NCI-H345 treated with DMSO at 0.1 percent for 48 hours (cell line): ENCODE measurements around the gene CD80.

Source experiments
- DNase-seq: peaks from one replicate; lab custom pipeline; 2025; ENCODE audit not compliant: unreplicated experiment; lab: John Stamatoyannopoulos, UW

CD80 gene

DNA sequence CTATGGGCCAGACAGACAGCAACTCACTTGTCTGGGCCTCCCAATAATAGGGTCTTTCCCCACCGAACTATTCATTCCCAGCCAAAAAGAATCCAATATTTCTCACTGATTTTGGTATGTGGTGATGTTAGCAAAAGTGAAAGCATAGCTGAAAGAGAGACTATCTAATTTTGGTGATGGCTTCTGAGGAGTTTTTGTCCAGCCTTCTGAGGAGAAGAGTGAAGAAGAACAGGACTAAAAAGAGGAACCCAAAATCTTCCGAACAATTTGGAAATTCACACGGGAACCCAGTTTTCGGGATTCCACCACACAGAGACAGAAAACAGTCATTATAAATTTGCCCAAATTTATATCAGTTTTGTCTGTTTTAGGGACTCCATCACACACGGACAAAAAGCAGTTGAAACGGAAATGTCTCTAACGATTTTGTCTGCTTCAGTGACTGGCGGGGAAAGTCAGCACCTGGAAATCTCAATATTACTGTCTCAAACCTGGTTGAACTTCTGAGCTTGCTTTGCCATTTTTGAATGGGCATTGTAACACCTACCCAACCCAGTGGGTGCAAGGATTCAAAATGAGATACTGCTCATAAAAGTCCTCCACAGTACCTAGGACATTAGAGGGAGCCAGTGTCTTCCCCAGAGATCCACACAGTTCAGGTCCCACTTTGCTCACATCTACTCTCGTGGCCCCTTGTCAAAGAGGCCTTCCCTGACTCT, 9.1 kb downstream of the CD80 start:
- DNase-seq = no peak

DNA sequence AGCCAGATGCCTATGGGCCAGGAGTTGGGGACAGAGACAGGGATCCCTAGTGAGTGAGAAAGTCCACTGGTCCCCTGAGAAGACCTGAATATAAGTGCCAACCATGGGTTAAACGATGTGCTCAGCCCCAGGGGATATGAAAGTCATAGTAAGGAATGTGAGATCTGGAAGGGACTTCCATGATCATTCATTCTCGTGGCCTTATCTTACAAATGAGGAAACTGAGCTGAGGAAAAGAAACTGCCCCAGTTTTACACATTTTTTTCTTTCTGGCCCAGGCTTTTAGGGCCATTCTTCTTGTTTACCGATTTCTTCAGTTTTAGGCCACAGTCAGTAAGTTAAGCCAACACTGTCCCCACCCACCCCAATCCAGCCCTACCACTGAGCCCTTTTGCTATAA, 11.1 kb downstream of the CD80 start:
- DNase-seq = no peak

DNA sequence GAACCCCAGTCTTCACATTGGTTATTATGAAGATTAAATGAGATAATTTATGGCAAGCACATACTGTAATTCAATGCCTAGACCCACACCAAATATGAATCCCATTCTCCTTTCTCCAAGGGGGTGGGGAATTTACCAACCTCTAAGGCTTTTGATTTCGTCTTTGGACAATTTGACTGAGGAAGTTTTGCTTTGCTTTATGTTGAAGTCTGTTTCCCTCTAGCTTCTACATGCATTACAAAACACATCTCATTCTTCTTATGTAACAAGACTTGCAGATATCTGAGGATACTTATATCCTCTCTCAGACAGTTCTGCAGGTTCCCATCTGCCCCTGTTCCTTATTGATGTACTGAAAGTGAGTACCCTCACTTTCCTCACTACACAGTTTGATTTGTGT, 12.2 kb downstream of the CD80 start:
- no peak for DNase-seq

DNA sequence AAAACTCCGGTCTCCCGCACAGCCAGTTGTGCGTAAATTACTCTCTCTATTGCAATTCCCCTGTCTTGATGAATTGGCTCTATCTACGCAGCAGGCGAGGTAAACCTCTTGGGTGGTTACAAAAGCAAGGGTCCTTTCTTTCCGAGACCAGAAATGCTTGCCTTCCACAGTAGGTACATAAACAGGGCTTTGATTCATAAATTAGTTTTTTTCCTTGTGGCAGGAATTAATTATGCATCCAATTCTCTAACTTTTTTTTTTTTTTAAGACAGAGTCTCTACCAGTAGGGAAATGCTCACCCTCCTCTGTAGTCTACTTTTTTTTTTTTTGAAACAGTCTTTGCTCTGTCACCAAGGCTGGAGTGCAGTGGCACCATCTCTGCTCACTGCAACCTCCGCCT, 16.3 kb downstream of the CD80 start:
- DNase-seq = no peak

- no peak for DNase-seq
Observed at GRCh38 chr3:119542168-119542767, 17.1 kb downstream of the CD80 start.

DNA sequence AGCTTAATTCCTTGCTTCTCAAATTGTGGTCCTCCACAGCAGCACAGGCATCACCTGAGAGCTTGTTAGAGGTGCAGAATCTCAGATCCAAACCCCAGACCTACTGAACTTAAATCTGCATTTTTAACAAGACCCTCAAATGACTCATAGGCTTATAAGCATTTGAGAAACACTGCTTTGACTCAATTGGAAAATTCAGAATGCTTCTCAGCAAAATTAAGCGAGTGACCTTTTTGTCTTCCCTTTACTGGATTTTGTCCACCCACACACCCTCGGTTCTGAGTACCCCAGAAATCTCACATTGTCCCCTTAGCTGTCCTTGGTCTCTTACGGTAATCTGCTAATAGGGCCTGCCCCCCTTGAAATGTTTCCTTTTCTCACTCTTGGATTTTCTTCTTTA, 17.9 kb downstream of the CD80 start:
- DNase-seq = no peak

DNA sequence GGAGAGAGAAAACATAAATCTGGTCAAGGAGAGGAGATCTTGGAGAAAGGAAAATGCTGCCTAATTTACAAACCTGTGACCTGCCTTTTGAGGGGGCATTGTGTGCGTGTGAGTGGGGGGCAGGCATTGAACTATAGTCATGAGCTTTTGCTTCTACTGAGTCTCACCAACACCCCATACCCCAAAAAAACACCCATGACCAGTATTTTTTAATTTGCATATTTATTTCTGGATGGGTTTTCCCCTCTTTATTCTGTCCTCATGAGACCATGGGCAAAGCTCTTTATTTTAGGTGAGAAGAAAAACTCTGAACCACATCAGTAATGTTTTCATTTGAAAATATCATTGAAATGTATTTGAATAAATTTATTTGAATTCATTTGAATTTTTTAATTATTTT, 20.6 kb downstream of the CD80 start:
- no peak for DNase-seq

- DNase-seq = no peak
Observed at GRCh38 chr3:119536757-119537156, 22.7 kb downstream of the CD80 start.

DNA sequence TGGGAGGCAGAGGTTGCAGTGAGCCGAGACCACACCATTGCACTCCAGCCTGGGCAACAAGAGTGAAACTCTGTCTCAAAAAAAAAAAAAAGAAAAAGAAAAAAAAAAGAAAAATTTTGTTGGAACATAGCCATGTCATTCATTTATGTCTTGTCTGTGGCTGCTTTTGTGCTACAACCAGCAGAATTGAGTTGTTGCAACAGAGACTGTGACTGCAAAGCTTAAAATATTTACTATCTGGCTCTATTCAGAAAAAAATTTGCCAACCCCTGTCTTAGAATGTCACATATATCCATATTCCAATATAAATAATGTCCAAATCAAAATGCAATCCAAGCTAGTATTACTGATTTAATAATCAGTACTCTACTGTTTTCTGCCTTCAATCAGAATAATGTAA, 25.1 kb downstream of the CD80 start:
- DNase-seq = no peak

- DNase-seq = no peak
Observed at GRCh38 chr3:119531151-119531550, 28.3 kb downstream of the CD80 start.

DNA sequence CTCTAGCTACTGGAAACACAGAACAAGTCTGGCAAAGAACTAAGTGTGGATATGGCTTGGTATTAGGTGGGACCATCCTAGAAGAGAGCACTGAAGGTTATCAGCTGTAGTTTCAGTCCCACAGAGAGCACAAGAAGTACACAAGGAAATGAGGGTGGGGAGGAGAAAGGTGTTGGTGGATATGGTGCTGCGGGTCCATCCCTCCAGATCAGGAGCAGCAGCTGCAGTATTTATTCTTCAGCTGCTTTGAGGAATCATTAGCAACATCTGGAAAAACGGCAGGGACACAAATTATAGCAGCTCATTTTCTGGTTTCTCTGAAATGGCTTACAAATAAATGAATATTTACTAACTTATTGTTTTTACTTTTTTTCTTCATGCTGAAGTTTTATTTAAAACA, 29.0 kb downstream of the CD80 start:
- no peak for DNase-seq

DNA sequence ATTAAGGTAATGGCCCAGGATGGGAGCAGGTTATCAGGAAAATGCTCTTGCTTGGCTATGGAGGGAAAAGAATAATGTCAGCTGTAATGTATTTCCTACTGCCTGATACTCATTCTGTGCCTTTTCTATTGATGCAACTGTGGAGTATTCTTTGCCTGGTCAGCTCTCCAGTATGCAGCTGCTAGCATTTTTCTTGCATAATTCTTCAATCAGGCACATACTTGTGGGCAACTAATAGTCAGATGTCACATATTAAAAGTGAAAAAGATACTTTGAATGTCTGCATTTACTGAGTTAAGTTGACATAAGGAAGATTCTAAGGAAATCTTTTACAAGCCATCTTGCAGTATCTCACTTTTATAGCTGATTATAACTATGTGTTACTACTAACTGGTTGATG, 29.5 kb downstream of the CD80 start:
- DNase-seq = no peak

- no peak for DNase-seq
Observed at GRCh38 chr3:119527714-119528113, 31.7 kb downstream of the CD80 start.

DNA sequence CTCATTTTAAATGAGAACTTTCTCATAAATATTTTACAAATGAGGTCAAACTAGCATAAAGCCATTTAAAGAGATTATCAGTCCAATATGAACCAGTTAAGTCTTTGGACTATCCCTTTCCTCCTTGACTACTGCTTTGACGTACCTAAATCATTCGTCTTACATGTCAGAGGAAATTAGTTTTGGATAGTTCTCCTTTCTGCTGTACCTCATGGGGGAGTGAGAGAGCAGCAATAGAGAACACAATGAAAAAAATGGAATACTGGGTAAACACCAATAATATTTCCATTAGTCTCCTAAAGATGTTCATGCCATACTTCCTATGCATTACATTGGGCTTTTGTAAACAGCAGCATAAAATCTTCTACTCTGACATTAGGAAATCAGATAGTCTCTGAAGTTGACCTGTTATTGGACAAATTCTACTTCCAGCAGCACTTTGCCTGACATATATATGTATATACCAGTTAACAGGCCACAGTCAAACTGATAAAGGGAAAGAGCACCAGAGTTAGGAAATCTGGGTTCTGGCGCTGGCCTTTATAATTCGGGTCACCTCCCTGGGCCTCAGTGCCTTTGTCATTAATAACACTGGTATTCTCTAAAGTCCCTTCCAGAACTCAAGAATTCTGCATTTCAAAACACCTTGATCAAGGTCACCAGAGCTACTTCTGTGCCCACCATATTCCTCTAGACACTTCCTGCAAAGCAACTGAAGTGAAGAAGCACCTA, 34.3 kb downstream of the CD80 start:
- no peak for DNase-seq

DNA sequence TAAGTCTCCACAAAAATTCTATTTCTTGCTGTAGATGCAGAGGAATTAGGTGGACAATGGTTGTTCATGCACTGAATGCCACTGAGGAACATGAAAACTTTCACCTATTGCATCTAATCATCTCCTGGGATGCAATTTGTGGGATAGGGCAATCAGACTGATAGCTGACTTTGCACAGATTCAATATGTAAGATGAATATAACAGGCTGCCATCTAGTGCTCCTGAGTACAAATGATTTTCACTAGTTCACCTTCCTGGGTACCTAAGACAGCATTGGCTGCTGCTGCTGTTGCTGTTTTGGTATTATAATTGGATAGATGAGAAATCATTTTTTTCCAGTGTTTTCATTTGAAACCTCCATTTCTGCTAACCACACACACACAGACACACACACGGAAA, 41.4 kb downstream of the CD80 start:
- DNase-seq = no peak

GRCh38 chr3:119517112-119517511, 42.3 kb downstream of the CD80 start:
- no peak for DNase-seq

DNA sequence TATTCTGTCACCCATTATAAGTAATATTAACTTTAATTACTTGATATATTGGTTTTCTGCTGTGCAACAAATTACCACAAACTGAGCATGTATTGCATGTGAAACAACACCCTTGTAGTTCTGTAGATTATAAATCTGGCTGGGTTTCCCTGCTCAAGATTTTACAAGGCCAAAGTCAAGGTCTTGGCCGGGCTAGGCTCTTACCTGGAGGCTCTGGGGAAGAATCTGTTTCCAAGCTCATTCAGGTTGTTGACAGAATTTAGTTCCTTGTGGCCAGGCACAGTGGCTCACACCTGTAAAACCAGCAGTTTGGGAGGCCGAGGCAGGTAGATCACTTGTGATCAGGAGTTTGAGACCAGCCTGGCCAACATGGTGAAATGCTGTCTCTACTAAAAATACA, 44.8 kb downstream of the CD80 start:
- DNase-seq = no peak

DNA sequence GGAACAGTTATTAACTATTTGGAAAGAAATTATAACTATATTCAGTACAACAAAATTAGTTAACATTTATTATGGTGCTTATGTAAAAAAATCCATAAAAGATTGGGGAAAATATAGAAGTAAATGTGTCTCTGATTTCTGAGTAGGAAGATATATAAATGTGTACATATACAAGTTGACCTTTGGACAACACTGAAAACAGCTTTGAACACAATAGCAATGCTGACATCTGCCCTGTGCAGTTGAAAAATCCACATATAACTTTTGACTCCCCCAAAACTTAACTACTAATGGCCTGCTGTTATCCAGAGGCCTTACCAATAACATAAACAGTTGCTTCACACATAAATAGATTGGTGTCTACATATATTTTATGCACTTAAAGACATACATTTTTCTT, 48.7 kb downstream of the CD80 start:
- no peak for DNase-seq

GRCh38 chr3:119508172-119508845, 51.1 kb downstream of the CD80 start:
- DNase-seq = no peak

- DNase-seq = no peak
Observed at GRCh38 chr3:119507404-119507803, 52.0 kb downstream of the CD80 start.

DNA sequence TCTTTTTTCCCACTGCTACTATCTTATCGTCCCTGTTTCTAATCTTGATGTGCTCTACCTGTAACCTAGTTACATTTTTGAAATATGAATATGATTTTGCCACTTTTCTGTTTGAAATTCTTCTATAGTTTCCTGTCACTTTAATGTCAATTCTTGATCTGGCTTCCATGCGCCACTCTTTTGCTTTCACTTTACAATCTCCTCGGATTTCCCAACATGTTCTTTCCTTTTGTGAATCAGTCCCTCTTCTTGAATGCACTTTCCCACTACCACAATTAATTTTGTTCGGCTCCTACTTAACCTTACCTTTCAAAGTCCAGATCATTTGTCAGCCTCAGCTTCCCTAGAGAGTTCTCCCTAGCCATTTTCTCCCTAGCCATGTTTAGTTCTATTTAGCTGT, 52.8 kb downstream of the CD80 start:
- no peak for DNase-seq

DNA sequence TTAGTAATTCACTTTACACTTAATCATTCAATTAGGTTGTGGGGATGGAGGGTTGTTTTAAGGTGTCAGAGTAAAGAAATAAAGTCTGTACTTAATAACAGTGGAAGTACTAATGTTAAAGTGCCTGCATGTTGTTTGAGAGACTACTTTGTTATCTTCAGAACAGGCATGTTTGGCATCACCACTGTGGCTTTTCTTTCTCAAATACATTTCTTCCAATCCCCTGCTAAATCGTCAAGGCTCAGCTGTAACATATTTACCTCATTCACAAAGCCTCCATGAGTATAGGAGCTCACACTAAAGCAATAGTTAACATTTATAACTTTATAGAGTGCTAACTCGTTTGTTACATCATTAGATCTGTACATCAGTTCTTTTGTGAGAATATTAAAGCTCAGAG, 58.5 kb downstream of the CD80 start:
- DNase-seq = no peak
